ENCODE measurements around the gene TAF4.

Gene TAF4

GRCh38 chr20:62043131-62043914, 22.4 kb downstream of the TAF4 start:
- DNase-seq: no peak

GRCh38 chr20:62042025-62042820, 23.5 kb downstream of the TAF4 start:
- DNase-seq: no peak

GRCh38 chr20:62040933-62041332, 24.7 kb downstream of the TAF4 start:
- no peak for DNase-seq

GRCh38 chr20:62040381-62040922, 25.2 kb downstream of the TAF4 start:
- DNase-seq: no peak

- DNase-seq: no peak
These were observed 25.9 kb downstream of the TAF4 start for GRCh38 chr20:62039738-62040137.

- DNase-seq: no peak
These were observed 32.9 kb downstream of the TAF4 start for GRCh38 chr20:62032609-62033368.

GRCh38 chr20:62031462-62032092, 34.1 kb downstream of the TAF4 start:
- DNase-seq: no peak

GRCh38 chr20:62030834-62031434, 34.7 kb downstream of the TAF4 start:
- DNase-seq: no peak

GRCh38 chr20:62030357-62030756, 35.3 kb downstream of the TAF4 start:
- DNase-seq: no peak

- DNase-seq: no peak
These were observed 35.7 kb downstream of the TAF4 start for GRCh38 chr20:62029949-62030348.

GRCh38 chr20:62029296-62029695, 36.4 kb downstream of the TAF4 start:
- no peak for DNase-seq

GRCh38 chr20:62028384-62028783, 37.3 kb downstream of the TAF4 start:
- DNase-seq: no peak

- no peak for DNase-seq
These were observed 37.9 kb downstream of the TAF4 start for GRCh38 chr20:62027698-62028321.

- DNase-seq: no peak
These were observed 38.6 kb downstream of the TAF4 start for GRCh38 chr20:62027116-62027515.

GRCh38 chr20:62026564-62026856, 39.2 kb downstream of the TAF4 start:
- DNase-seq: no peak

- peak; percentile 61 for DNase-seq
These were observed 39.7 kb downstream of the TAF4 start for GRCh38 chr20:62025832-62026563.

- DNase-seq: peak; percentile 6
These were observed 40.3 kb downstream of the TAF4 start for GRCh38 chr20:62025394-62025793.

- no peak for DNase-seq
These were observed 41.7 kb downstream of the TAF4 start for GRCh38 chr20:62023935-62024334.

GRCh38 chr20:62022575-62023139, 43.0 kb downstream of the TAF4 start:
- DNase-seq: no peak

- DNase-seq: no peak
These were observed 43.8 kb downstream of the TAF4 start for GRCh38 chr20:62021793-62022385.
